T1000 (cell line): Measurements from ENCODE around the gene FSTL3.
"Not testable (repeated sequence)": the region's sequence is repeated elsewhere in the genome, so short reads cannot be mapped to it uniquely, and the experiment has no call there.

Experiments used
- DNase-seq: peaks from one replicate; lab custom pipeline; 2025; ENCODE audit warnings: mixed read lengths; lab: John Stamatoyannopoulos, UW

Gene FSTL3

DNA sequence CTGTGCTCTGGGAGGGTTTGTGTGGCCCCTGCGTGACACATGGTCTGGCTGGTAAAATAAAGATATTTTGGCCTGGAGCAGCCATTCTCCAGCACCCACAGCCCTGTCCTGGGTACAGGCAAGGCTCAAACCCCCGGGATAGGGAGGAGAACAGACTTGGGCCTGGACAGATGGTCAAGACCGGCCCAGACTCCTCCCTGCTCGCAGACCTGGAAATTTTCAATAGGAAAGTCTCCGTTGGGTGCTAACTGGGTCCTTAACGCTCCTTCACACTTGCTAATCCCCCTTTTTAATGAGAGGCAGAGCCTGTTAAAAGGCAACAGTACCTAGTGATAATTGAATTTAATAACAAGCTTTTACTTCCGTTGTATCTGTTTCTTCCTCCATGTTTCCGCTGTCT is 35.1 kb downstream of the FSTL3 start:
- DNase-seq, result no peak

DNA sequence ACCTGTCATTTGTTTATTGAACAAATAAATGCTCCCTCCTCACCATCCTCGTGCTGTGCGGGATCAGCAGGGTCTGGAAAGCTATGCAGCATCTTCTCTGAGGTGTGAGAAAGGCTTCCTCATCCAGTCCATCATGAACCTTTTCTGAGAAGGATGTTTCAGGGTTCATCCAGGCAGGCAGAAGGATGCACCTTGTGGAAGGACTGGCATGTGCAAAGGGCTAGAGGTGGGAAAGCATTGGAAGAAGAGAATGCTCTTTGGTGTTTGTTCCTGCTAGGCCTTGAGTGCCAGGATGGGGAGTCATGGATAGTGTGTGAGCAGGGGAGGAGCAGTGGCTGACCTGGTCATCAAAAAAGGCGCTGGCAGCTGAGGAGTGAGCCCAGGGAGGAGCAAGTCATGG is 39.2 kb downstream of the FSTL3 start:
- DNase-seq, result no peak

DNA sequence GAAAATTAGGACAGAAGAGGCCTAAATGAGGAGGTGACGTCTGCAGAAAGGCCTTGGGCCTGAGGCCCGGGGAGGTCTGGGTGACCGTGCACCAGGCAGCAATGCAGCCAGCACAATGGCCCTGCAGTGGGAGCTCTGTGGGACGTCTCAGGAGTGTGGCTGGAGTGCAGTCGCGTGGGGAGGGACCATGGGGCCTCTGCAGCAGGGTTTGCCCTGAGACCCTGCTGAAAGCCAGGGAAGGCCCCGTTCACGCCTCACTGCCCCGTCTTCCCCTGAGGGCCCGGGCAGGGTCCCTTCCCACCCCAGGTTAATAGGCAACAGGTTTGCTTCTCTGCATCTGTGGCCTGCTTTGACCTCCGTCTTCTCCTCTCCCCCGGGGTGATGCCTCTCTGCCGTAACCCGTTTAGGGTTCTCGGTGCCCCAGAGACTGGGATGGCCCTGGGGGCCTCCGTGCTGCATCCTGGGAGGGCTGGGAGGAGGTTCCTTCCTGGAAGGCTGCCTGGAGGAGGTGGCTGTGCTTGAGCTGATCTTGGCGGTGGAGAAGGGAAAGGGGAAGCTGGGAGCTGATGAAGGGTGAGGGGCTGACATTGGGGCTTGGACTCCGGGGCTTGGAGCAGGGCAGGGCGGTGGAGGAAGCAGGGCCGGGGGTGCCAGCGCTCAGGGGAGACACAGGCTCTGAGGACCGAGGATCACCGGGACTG is 42.2 kb downstream of the FSTL3 start:
- no peak for DNase-seq

DNA sequence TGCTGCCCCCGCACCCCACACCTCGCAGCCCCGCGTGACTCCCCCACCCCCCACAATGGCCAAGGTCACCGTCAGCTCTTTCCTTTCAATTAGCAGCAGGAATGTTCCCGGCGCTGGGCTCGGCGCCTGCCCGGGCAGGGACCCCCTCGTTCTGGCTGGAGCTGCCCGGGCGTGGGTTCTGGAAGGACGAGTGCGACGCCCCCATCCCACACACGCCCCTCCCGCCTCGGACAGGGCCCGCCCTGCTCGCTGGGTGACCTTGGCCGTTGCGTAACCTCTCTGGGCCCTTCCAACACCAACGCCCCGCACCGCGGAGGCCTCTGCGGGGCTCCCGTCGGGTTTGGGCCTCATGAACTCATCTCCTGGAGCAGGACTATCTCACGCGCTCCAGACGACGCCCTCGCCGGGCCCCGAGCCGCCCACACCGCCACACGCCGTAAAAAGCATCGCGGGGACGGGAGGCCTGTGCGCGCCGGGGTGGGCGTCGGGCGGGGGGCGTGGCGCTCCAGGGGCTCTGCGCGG is 42.9 kb downstream of the FSTL3 start:
- DNase-seq, result no peak

DNA sequence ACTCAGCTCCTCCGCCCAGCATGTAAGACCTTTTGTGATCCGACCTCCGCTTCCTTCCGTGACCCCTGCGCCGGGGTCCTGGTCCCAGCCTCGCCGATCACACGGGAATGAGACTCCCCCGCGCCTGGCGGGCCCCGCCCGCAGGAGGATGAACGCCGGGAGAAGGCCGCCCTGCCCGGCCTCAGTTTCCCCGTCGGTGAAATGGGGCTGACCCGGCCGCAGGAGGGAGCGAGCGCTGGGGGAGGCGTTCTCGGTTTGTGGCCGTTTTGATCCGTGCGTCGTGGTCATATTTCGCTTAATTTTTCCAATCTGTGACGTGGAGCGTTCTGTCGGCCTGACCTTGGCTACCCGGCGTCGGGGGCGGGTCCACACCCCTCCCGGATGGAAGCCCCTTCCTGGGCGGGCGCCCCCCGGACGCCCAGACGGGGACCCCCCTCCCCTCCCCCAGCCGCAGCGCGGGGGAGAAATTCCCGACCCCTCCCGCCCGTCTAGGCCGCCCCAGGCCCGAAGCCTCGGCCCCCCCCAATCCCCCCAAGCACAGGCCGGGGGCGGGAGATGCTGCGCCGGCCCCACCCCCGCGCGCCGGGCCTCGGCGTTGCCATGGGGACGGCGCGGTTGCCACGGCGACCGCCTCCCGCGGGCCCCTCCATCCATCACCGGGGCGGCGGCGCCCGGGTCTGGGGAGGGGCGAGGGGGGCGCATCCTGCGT is 43.6 kb downstream of the FSTL3 start:
- DNase-seq, result no peak

DNA sequence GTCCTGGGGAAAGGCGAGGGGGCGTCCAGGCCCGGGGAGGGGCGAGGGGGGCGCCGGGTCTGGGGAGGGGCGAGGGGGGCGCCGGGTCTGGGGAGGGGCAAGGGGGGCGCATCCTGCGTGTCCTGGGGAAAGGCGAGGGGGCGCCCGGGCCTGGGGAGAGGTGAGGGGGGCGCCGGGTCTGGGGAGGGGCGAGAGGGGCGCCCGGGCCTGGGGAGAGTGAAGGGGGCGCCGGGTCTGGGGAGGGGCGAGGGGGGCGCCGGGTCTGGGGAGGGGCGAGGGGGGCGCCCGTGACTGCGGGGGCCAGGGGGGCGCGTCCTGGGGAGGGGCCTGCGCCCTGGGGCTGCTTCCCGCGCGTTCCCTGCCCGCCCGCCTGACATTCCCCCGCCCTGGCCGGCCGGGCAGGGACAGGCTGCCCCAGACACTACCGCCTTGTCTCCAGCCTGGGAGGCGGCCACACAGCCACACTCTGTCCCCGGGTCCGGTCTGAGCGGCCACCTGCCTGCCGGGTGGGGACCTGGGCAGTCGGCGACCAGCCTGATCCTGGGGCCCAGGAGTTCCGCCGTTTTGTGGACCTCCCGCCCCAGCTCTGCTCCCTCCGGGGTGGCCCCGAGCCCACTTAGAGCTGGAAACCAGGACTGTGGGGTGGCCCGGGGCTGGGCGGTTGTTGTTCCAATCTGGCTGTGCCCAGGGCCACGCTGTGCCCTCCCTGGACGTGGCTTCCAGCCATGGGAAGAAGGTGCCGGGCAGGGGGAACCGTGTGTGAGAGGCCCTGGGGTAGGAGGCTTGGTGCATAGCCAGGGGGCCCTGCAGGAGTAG is 44.4 kb downstream of the FSTL3 start:
- DNase-seq, result no peak

DNA sequence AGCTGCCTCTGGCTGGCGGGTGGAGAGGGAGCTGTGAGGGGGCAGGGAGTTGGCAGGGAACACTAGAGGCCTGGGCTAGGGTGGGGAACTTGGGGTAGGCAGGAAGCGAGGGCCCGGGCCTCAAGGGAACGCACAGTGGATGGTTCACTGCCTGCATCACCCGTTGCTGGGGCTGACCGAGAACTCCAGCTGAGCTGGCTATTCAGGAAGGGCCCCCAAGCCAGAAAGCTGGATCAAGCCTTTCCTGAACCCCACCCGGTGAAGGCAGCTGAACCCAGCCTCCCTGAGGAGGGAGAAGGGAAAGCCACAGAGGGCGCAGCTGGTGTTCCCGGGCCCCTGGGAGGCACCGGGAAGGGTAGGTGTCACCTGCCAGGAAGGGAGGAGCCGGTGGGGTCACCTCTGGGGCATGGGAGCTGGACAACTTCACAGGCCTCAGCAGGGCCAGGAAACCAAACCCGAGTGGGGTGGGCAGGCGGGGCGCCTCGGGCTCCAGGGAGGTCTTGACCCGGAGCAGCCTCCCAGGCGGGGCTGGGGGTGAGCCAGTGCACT is 46.4 kb downstream of the FSTL3 start:
- no peak for DNase-seq

DNA sequence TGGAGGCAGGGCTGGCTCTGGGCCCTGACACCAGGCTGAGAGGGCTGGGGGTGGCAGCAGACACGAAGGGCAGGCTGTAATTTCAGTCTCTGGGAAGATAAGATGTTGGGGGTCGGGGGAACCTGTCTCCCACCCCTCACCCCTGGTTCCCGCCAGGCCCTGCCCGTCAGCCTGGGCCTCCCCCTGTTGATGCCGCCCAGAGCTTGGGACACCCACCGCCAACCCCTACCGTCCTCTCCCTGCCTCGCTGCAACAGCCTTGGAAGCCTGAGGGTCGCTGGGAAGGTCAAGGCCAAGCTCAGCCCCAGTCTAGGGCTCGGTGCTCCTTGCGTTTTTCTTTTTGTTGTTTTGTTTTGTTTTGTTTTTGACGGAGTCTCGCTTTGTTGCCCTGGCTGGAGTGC is 47.1 kb downstream of the FSTL3 start:
- no peak for DNase-seq

DNA sequence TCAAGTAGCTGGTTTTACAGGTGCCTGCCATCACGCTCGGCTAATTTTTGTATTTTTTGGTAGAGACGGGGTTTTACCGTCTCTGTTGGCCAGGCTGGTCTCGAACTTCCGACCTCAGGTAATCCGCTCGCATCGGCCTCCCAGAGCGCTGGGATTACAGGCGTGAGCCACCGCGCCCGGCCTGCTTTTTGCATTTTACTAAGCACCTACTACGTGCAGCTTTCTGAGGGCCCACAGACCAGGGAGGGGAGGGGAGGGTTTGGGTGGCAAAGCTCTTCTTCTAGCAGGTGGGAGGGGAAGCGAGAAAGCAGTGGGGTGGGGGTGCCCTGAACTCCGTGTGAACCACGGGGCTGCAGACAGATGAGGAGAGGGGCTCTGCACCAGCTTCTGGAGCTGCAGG is 47.5 kb downstream of the FSTL3 start:
- DNase-seq, result no peak

DNA sequence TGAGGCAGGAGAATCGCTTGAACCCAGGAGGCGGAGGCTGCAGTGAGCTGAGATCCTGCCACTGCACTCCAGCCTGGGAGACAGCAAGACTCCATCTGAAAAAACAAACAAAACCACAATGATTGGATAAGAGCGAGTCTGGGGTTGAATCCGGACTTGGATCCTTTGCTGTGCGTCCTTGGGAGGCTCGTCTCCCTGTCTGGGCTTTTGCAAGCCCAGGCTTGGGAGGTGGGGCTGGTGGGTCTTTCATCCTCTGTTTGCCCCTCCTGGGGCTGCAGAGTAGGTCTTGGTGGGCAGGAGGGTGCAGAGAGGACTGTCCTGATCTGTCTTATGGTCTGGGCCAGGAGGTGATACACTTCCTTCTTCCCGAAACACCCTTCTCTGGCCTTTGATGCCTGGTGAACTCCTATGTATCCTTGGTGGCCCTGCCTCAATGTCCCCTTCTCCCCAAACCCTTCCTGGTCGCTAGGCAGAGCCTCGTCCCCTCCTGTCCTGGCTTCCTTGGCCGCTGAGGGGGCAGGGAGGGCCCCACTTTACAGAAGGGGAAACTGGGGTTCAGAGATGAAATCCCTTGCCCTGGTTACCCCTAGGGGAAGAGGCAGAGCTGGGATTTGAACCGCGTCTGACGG is 49.4 kb downstream of the FSTL3 start:
- no peak for DNase-seq

DNA sequence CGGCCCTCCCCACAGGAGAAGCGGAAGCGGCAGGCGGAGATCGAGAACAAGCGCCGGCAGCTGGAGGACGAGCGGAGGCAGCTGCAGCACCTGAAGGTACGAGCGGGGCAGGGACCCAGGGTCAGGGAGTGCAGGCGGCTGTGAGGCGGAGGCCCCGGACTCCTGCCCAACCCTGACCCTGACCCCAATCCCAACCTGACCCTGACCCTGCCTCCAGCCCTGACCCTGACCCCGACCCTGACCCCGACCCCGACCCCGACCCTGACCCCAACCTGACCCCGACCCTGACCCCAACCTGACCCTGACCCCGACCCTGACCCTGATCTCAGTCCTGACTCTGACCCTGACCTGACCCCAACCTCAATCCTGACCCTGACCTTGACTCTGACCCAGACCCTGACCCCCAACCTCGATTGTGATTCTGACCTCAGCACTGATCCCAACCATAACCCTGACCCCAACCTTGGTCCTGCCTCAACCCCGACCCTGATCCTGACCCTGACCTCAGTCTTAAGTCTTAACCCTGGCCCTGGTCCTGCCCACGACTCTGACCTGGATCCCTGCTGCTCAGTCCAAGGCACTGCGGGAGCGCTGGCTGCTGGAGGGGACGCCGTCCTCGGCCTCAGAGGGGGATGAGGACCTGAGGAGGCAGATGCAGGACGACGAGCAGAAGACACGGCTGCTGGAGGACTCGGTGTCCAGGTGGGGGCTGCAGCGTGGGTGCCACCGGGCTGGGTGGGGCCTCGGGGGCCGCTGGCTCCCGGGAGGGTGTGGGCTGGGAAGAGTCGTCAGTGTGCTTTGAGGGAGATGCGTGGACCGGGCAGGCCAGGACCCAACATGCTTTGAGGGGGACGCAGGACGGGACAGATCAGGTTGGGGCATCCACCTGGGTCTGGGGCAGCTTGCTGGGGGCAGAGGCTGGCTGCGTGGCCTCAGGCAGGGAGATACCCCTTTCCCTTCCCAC is 51.1 kb downstream of the FSTL3 start:
- no peak for DNase-seq

DNA sequence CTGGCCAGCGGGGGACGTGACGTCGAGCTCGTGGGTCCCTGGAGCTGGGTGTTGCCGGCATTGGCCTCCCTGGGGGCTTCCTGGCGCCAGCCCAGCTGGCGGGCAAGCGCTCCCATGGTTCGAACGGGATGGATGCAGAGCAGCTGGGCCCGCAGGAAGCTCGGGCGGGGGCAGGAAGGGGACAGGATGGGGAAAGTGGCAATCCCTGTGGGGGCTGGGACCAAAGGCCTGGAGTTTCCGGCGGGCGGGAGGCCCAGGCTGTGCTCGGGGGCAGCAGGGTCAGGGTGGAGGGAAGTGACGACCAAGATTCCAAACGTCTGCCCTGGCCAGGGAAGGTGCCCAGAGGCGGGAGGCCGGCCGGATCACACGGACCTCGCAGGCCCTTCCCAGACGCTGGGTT is 51.8 kb downstream of the FSTL3 start:
- no peak for DNase-seq

DNA sequence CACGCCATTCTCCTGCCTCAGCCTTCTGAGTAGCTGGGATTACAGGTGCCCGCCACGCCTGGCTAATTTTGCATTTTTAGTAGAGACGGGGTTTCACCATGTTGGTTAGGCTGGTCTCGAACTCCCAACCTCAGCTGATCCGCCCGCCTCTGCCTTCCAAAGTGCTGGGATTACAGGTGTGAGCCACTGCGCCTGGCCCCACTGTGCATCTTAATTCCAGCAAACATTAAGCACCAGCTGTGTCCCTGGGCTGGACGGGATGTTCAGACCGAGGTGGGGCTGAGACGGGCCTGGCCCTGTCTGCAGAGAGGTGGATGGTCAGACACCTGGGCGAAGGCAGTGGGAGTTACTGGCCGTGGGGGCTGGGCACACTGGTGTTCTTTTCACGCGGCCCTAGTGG is 53.4 kb downstream of the FSTL3 start:
- not testable (repeated sequence) for DNase-seq

DNA sequence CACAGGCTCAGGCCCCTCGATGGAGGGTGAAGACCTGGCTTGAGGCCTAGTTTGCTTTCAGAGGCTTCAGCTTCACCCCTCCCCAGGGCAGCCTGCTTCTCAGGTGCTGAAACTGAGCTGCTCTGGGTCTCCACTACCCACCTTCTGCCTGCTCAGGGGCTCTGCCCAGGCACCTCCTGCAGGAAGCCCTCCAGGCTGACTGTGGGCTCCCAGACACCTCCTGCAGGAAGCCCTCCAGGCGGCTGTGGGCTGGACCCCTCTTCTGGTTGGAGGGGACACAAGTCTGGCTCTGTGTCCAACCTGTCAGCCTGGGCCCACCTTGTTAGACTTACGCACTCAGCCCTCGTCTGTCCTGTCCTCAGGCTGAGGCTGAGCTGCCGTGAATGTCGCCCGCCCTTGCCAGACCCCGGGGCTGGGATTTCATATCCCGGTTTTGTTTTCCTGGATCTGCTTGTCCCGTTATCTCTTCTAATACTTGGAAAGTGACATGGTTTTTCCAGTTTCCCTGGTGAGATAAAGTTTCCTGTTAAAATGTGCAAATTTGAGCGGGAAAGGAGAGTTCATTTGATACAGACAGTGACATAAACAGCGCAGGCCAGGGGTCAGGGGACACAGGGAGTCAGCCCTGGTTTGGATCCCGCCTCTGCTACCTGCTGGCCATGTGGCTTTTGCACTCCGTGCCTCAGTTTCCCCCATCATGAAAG is 53.9 kb downstream of the FSTL3 start:
- DNase-seq, result no peak

DNA sequence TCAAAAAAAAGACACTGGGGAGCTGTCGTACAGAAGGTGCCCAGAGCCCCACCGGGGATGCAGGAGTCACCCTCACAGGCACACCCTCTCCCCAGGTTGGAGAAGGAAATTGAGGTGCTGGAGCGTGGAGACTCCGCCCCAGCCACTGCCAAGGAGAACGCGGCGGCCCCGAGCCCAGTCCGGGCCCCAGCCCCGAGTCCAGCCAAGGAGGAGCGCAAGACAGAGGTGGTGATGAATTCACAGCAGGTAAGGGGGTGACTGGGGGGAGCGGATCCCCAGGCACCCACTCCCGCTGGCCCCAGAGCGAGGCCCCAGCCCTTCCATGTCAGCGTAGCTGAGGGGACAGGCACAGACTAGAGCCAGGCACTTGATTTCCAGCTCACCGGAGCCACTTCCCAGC is 54.8 kb downstream of the FSTL3 start:
- no peak for DNase-seq

DNA sequence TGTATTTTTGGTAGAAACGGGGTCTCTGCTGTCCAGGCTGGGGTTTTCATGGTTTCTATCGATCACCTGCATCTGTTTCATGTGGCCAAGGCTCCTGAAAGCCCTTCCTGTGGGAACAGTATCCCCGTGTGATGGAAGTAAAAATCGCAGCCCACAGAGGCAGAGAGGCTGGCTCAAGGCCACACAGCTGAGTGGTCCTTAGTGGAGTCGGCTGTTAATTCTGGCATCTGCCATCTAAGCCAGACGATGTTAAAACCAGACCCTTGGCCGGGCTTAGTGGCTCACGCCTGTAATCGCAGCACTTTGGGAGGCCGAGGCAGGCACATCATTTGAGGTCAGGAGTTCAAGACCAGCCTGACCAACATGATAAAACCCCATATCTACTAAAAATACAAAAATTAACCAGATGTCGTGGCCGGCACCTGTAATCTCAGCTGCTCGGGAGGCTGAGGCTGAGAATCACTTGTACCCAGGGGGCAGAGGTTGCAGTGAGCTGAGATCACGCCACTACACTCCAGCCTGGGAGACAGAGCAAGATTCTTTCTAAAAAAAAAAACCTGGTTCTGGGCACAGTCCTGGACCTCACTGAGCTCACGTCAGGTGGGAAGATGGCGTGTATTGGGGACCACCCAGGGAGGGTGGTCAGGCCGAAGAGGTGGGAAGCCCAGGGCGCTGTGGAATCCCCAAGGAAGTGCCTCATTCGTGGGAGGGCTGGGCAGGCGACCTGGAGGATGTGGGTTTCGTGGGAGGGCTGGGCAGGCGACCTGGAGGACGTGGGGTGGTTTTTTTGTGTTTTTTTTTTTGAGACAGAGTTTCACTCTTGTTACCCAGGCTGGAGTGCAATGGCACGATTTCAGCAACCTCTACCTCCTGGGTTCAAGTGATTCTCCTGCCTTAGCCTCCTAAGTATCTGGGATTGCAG is 56.2 kb downstream of the FSTL3 start:
- DNase-seq, result no peak
